ENCODE measurements around the gene THRSP. TPM values are rescaled to one million over a fixed set of nuclear protein-coding genes. Genes with fewer than 3 reads are reported as not detected.

The THRSP gene
- polyA plus RNA-seq, 1 donor (not counting 4 experiments of a cell fraction or from before 2014, with no cell fraction given), result not detected

DNA sequence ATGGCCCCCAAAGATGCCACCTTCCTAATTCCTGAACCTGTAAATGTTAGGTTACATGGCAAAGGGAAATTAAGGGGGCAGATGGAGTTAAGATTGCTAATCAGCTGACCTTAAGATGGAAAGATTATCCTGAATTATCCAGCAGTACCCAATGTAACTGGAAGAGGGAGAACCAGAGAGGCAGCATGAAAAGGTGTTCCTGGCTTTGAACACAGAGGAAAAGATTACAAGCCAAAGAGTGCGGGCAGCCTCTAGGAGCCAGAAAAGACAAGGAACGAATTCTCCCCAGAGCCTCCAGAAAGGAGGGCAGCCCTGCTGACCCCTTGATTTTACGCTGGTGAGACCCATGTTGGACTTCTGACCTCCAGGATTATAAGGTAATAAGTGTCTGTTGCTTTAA is 15.1 kb upstream of the THRSP start:
- H3K4me3 ChIP-seq (ENCODE audit: control insufficient read depth in 2 of 3, extremely low read depth in 1 of 3, insufficient read depth in 2 of 3, low read depth in 1 of 3, low read length in 3 of 3), result no peak overlapping the region
- FAIRE-seq (no peak), DNase-seq (ENCODE audit: low read depth, low spot score) (no peak)
- no peak overlapping the region for H3K9ac ChIP-seq (ENCODE audit: control insufficient read depth, extremely low read depth, insufficient read depth, low read length)
- dilution Hi-C loops (cut with MboI; ENCODE audit: extremely low pct_ligation_motif_present, low sequenced_read_pairs), result no loop called here
- no peaks in the 10 kb centered on the region for H3K9me3 ChIP-seq (ENCODE audit: control insufficient read depth, low read depth, low read length)
- H3K27me3 ChIP-seq (ENCODE audit: control insufficient read depth, extremely low read depth, insufficient read depth, low read length), result no peaks in the 10 kb centered on the region
- H4K20me1 ChIP-seq (ENCODE audit: control insufficient read depth, extremely low read depth, insufficient read depth, low read length), result no peaks in the 10 kb centered on the region
- peaks cover 10% of the 10 kb centered on the region for H3K4me1 ChIP-seq (ENCODE audit: control insufficient read depth, extremely low read depth, insufficient read depth, low read length)
- H3K27ac ChIP-seq (ENCODE audit: control insufficient read depth, insufficient read depth, low read length), result no peak overlapping the region
- no peak for TF ChIP-seq EZH2 (IDR thresholded peaks at IDR 0.05; ENCODE audit: low read length)
- TF ChIP-seq, protein P1, sequence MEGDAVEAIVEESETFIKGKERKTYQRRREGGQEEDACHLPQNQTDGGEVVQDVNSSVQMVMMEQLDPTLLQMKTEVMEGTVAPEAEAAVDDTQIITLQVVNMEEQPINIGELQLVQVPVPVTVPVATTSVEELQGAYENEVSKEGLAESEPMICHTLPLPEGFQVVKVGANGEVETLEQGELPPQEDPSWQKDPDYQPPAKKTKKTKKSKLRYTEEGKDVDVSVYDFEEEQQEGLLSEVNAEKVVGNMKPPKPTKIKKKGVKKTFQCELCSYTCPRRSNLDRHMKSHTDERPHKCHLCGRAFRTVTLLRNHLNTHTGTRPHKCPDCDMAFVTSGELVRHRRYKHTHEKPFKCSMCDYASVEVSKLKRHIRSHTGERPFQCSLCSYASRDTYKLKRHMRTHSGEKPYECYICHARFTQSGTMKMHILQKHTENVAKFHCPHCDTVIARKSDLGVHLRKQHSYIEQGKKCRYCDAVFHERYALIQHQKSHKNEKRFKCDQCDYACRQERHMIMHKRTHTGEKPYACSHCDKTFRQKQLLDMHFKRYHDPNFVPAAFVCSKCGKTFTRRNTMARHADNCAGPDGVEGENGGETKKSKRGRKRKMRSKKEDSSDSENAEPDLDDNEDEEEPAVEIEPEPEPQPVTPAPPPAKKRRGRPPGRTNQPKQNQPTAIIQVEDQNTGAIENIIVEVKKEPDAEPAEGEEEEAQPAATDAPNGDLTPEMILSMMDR (optimal IDR thresholded peaks at IDR 0.05 in 1 of 3, IDR thresholded peaks at IDR 0.05 in 1 of 3, conservative IDR thresholded peaks at IDR 0.05 in 1 of 3; ENCODE audit: extremely low read depth in 1 of 3, insufficient read depth in 2 of 3, low read length in 3 of 3), result no peak
- no peaks in the 10 kb centered on the region for H3K79me2 ChIP-seq (ENCODE audit: control insufficient read depth, insufficient read depth, low read length)
- H2AFZ ChIP-seq (ENCODE audit: control insufficient read depth, low read length), result no peak overlapping the region
- H3K4me2 ChIP-seq (ENCODE audit: control insufficient read depth, extremely low read depth, insufficient read depth, low read depth, low read length), result no peak overlapping the region
- no peaks in the 10 kb centered on the region for H3K9me1 ChIP-seq (ENCODE audit: control insufficient read depth, extremely low read depth, insufficient read depth, low read length)
- H3K36me3 ChIP-seq (ENCODE audit: control insufficient read depth in 2 of 2, extremely low read depth in 1 of 2, insufficient read depth in 2 of 2, low read length in 2 of 2), result no peaks in the 10 kb centered on the region

DNA sequence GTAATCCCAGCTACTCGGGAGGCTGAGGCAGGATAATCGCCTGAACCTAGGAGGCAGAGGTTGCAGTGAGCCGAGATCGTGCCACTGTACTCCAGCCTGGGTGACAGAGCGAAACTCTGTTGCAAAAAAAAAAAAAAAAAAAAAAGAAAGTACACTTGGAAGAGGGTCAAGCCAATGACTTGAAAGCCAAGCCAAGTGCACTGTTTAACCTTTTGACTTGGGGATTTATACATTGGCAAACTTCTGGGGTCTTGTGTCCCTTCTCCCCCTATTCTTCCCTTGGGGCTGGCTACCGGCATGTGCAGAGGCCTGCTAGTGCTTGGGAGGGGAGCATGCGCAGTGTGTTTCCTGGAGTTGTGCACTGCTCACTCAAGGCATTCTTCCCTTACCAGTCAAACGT is 14.3 kb upstream of the THRSP start:
- H3K4me1 ChIP-seq (ENCODE audit: control insufficient read depth, extremely low read depth, insufficient read depth, low read length), result peaks cover 10% of the 10 kb centered on the region

More for the DNA sequence above, 14.3 kb upstream of the THRSP start:
- Histone ChIP-seq H4K20me1 (ENCODE audit: control insufficient read depth, extremely low read depth, insufficient read depth, low read length) (no peaks in the 10 kb centered on the region), H3K79me2 (ENCODE audit: control insufficient read depth, insufficient read depth, low read length) (no peaks in the 10 kb centered on the region), H3K9ac (ENCODE audit: control insufficient read depth, extremely low read depth, insufficient read depth, low read length) (no peak overlapping the region), H3K36me3 (ENCODE audit: control insufficient read depth in 2 of 2, extremely low read depth in 1 of 2, insufficient read depth in 2 of 2, low read length in 2 of 2) (no peaks in the 10 kb centered on the region), H3K27ac (ENCODE audit: control insufficient read depth, insufficient read depth, low read length) (no peak overlapping the region), H2AFZ (ENCODE audit: control insufficient read depth, low read length) (no peak overlapping the region), H3K9me1 (ENCODE audit: control insufficient read depth, extremely low read depth, insufficient read depth, low read length) (no peaks in the 10 kb centered on the region), H3K9me3 (ENCODE audit: control insufficient read depth, low read depth, low read length) (no peaks in the 10 kb centered on the region), H3K27me3 (ENCODE audit: control insufficient read depth, extremely low read depth, insufficient read depth, low read length) (no peaks in the 10 kb centered on the region), H3K4me3 (ENCODE audit: control insufficient read depth in 2 of 3, extremely low read depth in 1 of 3, insufficient read depth in 2 of 3, low read depth in 1 of 3, low read length in 3 of 3) (no peak overlapping the region), H3K4me2 (ENCODE audit: control insufficient read depth, extremely low read depth, insufficient read depth, low read depth, low read length) (no peak overlapping the region)
- FAIRE-seq (no peak), DNase-seq (ENCODE audit: low read depth, low spot score) (no peak)
- no peak for TF ChIP-seq EZH2 (IDR thresholded peaks at IDR 0.05; ENCODE audit: low read length)
- TF ChIP-seq, protein P1 (optimal IDR thresholded peaks at IDR 0.05 in 1 of 3, IDR thresholded peaks at IDR 0.05 in 1 of 3, conservative IDR thresholded peaks at IDR 0.05 in 1 of 3; ENCODE audit: extremely low read depth in 1 of 3, insufficient read depth in 2 of 3, low read length in 3 of 3), result no peak
- dilution Hi-C loops (cut with MboI; ENCODE audit: extremely low pct_ligation_motif_present, low sequenced_read_pairs), result no loop called here
